IMR-90 (cell line): Measurements from ENCODE around the gene ASTN2. TPM values are rescaled to one million over a fixed set of nuclear protein-coding genes. Genes with fewer than 3 reads are reported as not detected.

ENCODE experiments used
- ATAC-seq: fragments of 200-7000 bp; cut with Tn5 transposase; 2 replicates; pipeline ENCODE4 v1.9.1; 2020; ENCODE audit warnings: low read depth, mild to moderate bottlenecking, moderate library complexity
- BruUV-seq: library from RNA; stranded (reverse); fragments of 400-500 nt; replicated peaks from 2 replicates; lab custom pipeline; 2021; lab: Mats Ljungman, UMichigan
- CTCF ChIA-PET: fragments of 300-600 bp; formaldehyde crosslinking; extraction: SDS; loops from one replicate; lab custom pipeline; 2021; ENCODE audit warnings: antibody characterized with exemption; lab: Yijun Ruan, JAX
- POLR2A ChIA-PET: fragments of 300-600 bp; sonication (Branson Sonifier 250); formaldehyde crosslinking; loops from one replicate; lab custom pipeline; 2022; ENCODE audit warnings: antibody characterized with exemption; ENCODE audit not compliant: unreplicated experiment; lab: Charles Lee
- DNase-seq: peaks from one replicate; pipeline ENCODE4 v3.0.0; 2013
- H2AFZ ChIP-seq: replicated peaks from 2 replicates; pipeline ENCODE3; 2013; ENCODE audit warnings: low read length, mild to moderate bottlenecking; ENCODE audit not compliant: poor library complexity
- H2AK5ac ChIP-seq: 2 replicates; pipeline ENCODE4 v1.6.1; 2013; ENCODE audit warnings: low read depth, low read length, inconsistent platforms
- H2AK9ac ChIP-seq: replicated peaks from 2 replicates; pipeline ENCODE3; 2013; ENCODE audit warnings: mild to moderate bottlenecking, low read depth, low read length, moderate library complexity; ENCODE audit not compliant: poor library complexity
- H2BK120ac ChIP-seq: 2 replicates; pipeline ENCODE4 v1.6.1; 2013; ENCODE audit warnings: low read depth, low read length, inconsistent platforms
- H2BK15ac ChIP-seq: 3 replicates; pipeline ENCODE4 v1.6.1; 2013; ENCODE audit warnings: low read depth, low read length, inconsistent platforms
- H2BK20ac ChIP-seq: 2 replicates; pipeline ENCODE4 v1.6.1; 2013; ENCODE audit warnings: low read depth, mild to moderate bottlenecking, inconsistent platforms, low read length, moderate library complexity
- H2BK5ac ChIP-seq: 2 replicates; pipeline ENCODE4 v1.6.1; 2013; ENCODE audit warnings: mild to moderate bottlenecking, low read depth, low read length, inconsistent platforms; ENCODE audit not compliant: poor library complexity, severe bottlenecking
- H3K14ac ChIP-seq: replicated peaks from 2 replicates; pipeline ENCODE4 v1.6.1; 2013; ENCODE audit warnings: low read depth, low read length, inconsistent platforms
- H3K18ac ChIP-seq: 2 replicates; pipeline ENCODE4 v1.6.1; 2013; ENCODE audit warnings: low read depth, low read length, control low read depth
- H3K23ac ChIP-seq: 2 replicates; pipeline ENCODE4 v1.6.1; 2013; ENCODE audit warnings: low read depth, low read length, inconsistent platforms
- H3K27ac ChIP-seq: 2 replicates; pipeline ENCODE4 v1.5.1; 2013; ENCODE audit warnings: mild to moderate bottlenecking, control low read depth, low read length; ENCODE audit not compliant: insufficient read depth
- H3K27me3 ChIP-seq: 2 replicates; pipeline ENCODE4 v1.6.1; 2013; ENCODE audit warnings: low read length; ENCODE audit not compliant: control insufficient read depth, insufficient read depth
- H3K36me3 ChIP-seq: 2 replicates; pipeline ENCODE4 v1.6.1; 2013; ENCODE audit warnings: low read length, mixed read lengths; ENCODE audit not compliant: control insufficient read depth, insufficient read depth
- H3K4ac ChIP-seq: 2 replicates; pipeline ENCODE4 v1.6.1; 2013; ENCODE audit warnings: low read depth, low read length, inconsistent platforms
- H3K4me1 ChIP-seq: 2 replicates; pipeline ENCODE4 v1.6.1; 2013; ENCODE audit warnings: low read length, mixed read lengths; ENCODE audit not compliant: control insufficient read depth, insufficient read depth
- H3K4me2 ChIP-seq: 2 replicates; pipeline ENCODE4 v1.6.1; 2013; ENCODE audit warnings: low read depth, mild to moderate bottlenecking, control low read depth, low read length, moderate library complexity
- H3K4me3 ChIP-seq: 2 replicates; pipeline ENCODE4 v1.5.1; 2013; ENCODE audit warnings: low read depth, mild to moderate bottlenecking, control low read depth, low read length, moderate library complexity; ENCODE audit not compliant: insufficient read depth
- H3K56ac ChIP-seq: 2 replicates; pipeline ENCODE4 v1.6.1; 2013; ENCODE audit warnings: low read length, inconsistent platforms; ENCODE audit not compliant: insufficient read depth; ENCODE audit errors: extremely low read depth
- H3K79me1 ChIP-seq, 2 experiments: 2 replicates each; pipeline ENCODE4 v1.6.1; 2013; ENCODE audit warnings: low read length in 2 of 2, inconsistent platforms in 1 of 2, low read depth in 1 of 2
- H3K9ac ChIP-seq: 2 replicates; pipeline ENCODE4 v1.6.1; 2013; ENCODE audit warnings: low read depth, low read length, control low read depth
- H3K9me1 ChIP-seq: 2 replicates; pipeline ENCODE4 v1.6.1; 2013; ENCODE audit warnings: low read length, inconsistent platforms; ENCODE audit not compliant: insufficient read depth
- H3K9me3 ChIP-seq: 2 replicates; pipeline ENCODE4 v1.6.1; 2013; ENCODE audit warnings: low read length; ENCODE audit not compliant: control insufficient read depth, insufficient read depth
- H4K20me1 ChIP-seq: 2 replicates; pipeline ENCODE4 v1.6.1; 2013; ENCODE audit warnings: low read length, inconsistent platforms; ENCODE audit not compliant: insufficient read depth
- H4K5ac ChIP-seq: 2 replicates; pipeline ENCODE4 v1.6.1; 2013; ENCODE audit warnings: mild to moderate bottlenecking, low read depth, low read length, control low read depth
- H4K8ac ChIP-seq, 2 experiments: 2 replicates each; pipeline ENCODE4 v1.6.1; 2013; ENCODE audit warnings: low read depth in 2 of 2, low read length in 2 of 2, control low read depth in 1 of 2, inconsistent platforms in 1 of 2
- H4K91ac ChIP-seq: 2 replicates; pipeline ENCODE4 v1.6.1; 2013; ENCODE audit warnings: low read depth, low read length, inconsistent platforms; ENCODE audit not compliant: insufficient read depth
- CEBPB ChIP-seq: IDR thresholded peaks from 2 replicates; pipeline ENCODE4 v1.6.1; 2012; ENCODE audit warnings: low read depth, low read length, improper control_type of control experiment
- CTCF ChIP-seq: conservative IDR thresholded peaks from 2 replicates; pipeline ENCODE4 v1.5.1; 2012; ENCODE audit warnings: mild to moderate bottlenecking, low read depth, low read length, improper control_type of control experiment
- ELK1 ChIP-seq: fragments of 150-350 bp; IDR thresholded peaks from 2 replicates; pipeline ENCODE4 v1.6.1; 2016; ENCODE audit warnings: low read depth, mild to moderate bottlenecking, low read length, moderate library complexity, borderline replicate concordance
- FOS ChIP-seq: fragments of 150-350 bp; IDR thresholded peaks from 2 replicates; pipeline ENCODE4 v1.6.1; 2016; ENCODE audit warnings: low read depth, low read length
- MAFK ChIP-seq: IDR thresholded peaks from 2 replicates; pipeline ENCODE4 v1.6.1; 2012; ENCODE audit warnings: low read depth, low read length, improper control_type of control experiment
- MAZ ChIP-seq: IDR thresholded peaks from 2 replicates; pipeline ENCODE4 v1.6.1; 2012; ENCODE audit warnings: low read depth, mild to moderate bottlenecking, low read length, improper control_type of control experiment, moderate library complexity, borderline replicate concordance
- NFE2L2 ChIP-seq: fragments of 150-350 bp; IDR thresholded peaks from 2 replicates; pipeline ENCODE4 v1.6.1; 2016; ENCODE audit warnings: low read depth, mild to moderate bottlenecking, low read length
- POLR2A ChIP-seq: IDR thresholded peaks from 2 replicates; pipeline ENCODE4 v1.6.1; 2012; ENCODE audit warnings: mild to moderate bottlenecking, low read depth, low read length
- RAD21 ChIP-seq: IDR thresholded peaks from 2 replicates; pipeline ENCODE4 v1.6.1; 2012; ENCODE audit warnings: low read length, improper control_type of control experiment
- RCOR1 ChIP-seq: IDR thresholded peaks from 2 replicates; pipeline ENCODE4 v1.6.1; 2012; ENCODE audit warnings: mild to moderate bottlenecking, low read length, improper control_type of control experiment; ENCODE audit not compliant: insufficient replicate concordance
- SMC3 ChIP-seq: fragments of 150-350 bp; IDR thresholded peaks from 2 replicates; pipeline ENCODE4 v1.6.1; 2016; ENCODE audit warnings: low read depth, mild to moderate bottlenecking, antibody characterized with exemption, low read length, moderate library complexity
- USF2 ChIP-seq: fragments of 150-350 bp; IDR thresholded peaks from 2 replicates; pipeline ENCODE4 v1.6.1; 2017; ENCODE audit warnings: mild to moderate bottlenecking, antibody characterized with exemption, low read length, low read depth
- WGBS, 2 experiments: methylation state at CpG; one replicate each; pipeline versions ENCODE4 v1.1.5 to v1.1.7; 2013; ENCODE audit warnings: missing lambda C conversion rate in 2 of 2; ENCODE audit not compliant: insufficient read length in 1 of 2; ENCODE audit errors: extremely low coverage in 2 of 2; 5-methylcytosine and 5-hydroxymethylcytosine counted together
- dilution Hi-C: fragments of 300-500 bp; cut with HindIII; formaldehyde crosslinking; loops from one replicate; pipeline ENCODE4 v1.14.3; 2018; ENCODE audit warnings: low sequenced_read_pairs; ENCODE audit not compliant: unreplicated experiment
- in situ Hi-C: fragments of 300-500 bp; cut with MboI; formaldehyde crosslinking; loops from 3 replicates; pipeline ENCODE4 v1.14.3; 2019; ENCODE audit warnings: low sequenced_read_pairs, inconsistent platforms, mixed read lengths
- intact Hi-C: fragments of 100-400 bp; cut with micrococcal nuclease; formaldehyde crosslinking; loops from 2 replicates; pipeline ENCODE4 v1.10.0; 2022
- polyA plus RNA-seq, 3 experiments: library from polyadenylated mRNA; depleted of rRNA; stranded (reverse); fragments of >200 nt; gene quantifications; 2 replicates each; pipeline ENCODE4 v1.2.3, GENCODE V29; 2012; ENCODE audit warnings: low replicate concordance in 1 of 3
- total RNA-seq: library from RNA; depleted of rRNA; stranded (reverse); fragments of >200 nt; gene quantifications from 2 replicates; pipeline ENCODE4 v1.2.3, GENCODE V29; 2012

Gene ASTN2
- total and polyA plus RNA-seq, 2 of the 4 experiments (the other 2 are of a cell fraction): 3.8 to 6.8 TPM

- WGBS, 2 experiments: no CpG with 5 or more reads among the region's 1 CpG
- Histone ChIP-seq H3K4me3 (no peak overlapping the region), H3K18ac (no peak overlapping the region; the same call in 1 of the 2 replicates), H3K4me2 (no peak overlapping the region), H3K9ac (no peak overlapping the region), H4K91ac (no peak overlapping the region), H4K5ac (no peak overlapping the region), H3K14ac (no peak overlapping the region), H2BK5ac (no peak overlapping the region), H3K27ac (no peak overlapping the region), H2AK9ac (no peak overlapping the region), H3K36me3 (no peaks in the 10 kb centered on the region), H2BK120ac (no peak overlapping the region), H4K8ac (no peak overlapping the region), H2AFZ (no peak overlapping the region), H3K4ac (no peak overlapping the region), H2BK15ac (no peak overlapping the region), H3K23ac (no peak overlapping the region), H2AK5ac (no peak overlapping the region), H3K9me3 (no peaks in the 10 kb centered on the region), H3K79me1 (no peaks in the 10 kb centered on the region), H2BK20ac (no peak overlapping the region), H3K4me1 (no peaks in the 10 kb centered on the region; the same call in 1 of the 2 replicates), H3K56ac (no peak overlapping the region), H4K20me1 (no peaks in the 10 kb centered on the region), H3K9me1 (no peaks in the 10 kb centered on the region), H3K27me3 (no peaks in the 10 kb centered on the region; the same call in 1 of the 2 replicates)
- CTCF ChIA-PET: no interaction called here
- no peak for TF ChIP-seq NFE2L2
- no peak for TF ChIP-seq RAD21
- TF ChIP-seq RCOR1: no peak
- no peak for TF ChIP-seq CTCF
- TF ChIP-seq ELK1: no peak
- no peak for TF ChIP-seq FOS
- TF ChIP-seq MAZ: no peak
- no peak for TF ChIP-seq CEBPB
- no peak for TF ChIP-seq POLR2A
- no peak for TF ChIP-seq SMC3
- no peak for TF ChIP-seq USF2
- TF ChIP-seq MAFK: no peak
- BruUV-seq: no TSS peak
- DNase-seq (no peak), ATAC-seq (no peak)
- POLR2A ChIA-PET: no interaction called here
- dilution Hi-C loops: no loop called here
- intact Hi-C loops: loop anchor here (5.0 kb wide), 2 partner anchors 76 to 971 kb away; no protein-coding TSS in a partner anchor
- in situ Hi-C loops: no loop called here
Observed at GRCh38 chr9:116663581-116663980, 751.3 kb downstream of the ASTN2 start.
